CD4-positive, alpha-beta T cell (primary cell): ENCODE data around the gene RTL9. TPM values are rescaled to one million over a fixed set of nuclear protein-coding genes. Genes with fewer than 3 reads are reported as not detected.

Source experiments
- ATAC-seq: fragments of 200-7000 bp; cut with Tn5 transposase; one replicate; pipeline ENCODE4 v1.10.0; 2022; ENCODE audit warnings: mild to moderate bottlenecking; ENCODE audit not compliant: poor library complexity
- CTCF ChIA-PET: fragments of 350-600 bp; sonication (Branson Sonifier 250); formaldehyde crosslinking; loops from one replicate; lab custom pipeline; 2021; ENCODE audit warnings: antibody characterized with exemption, inconsistent platforms; lab: Charles Lee
- POLR2A ChIA-PET: fragments of 350-600 bp; sonication (Branson Sonifier 250); formaldehyde crosslinking; loops from one replicate; lab custom pipeline; 2021; ENCODE audit warnings: antibody characterized with exemption, inconsistent platforms; lab: Charles Lee
- DNase-seq, 14 experiments: peaks; one replicate each; pipeline ENCODE4 v3.0.0-alpha.2; 2013 to 2020; ENCODE audit warnings: mixed read lengths in 2 of 14
- H3K27ac ChIP-seq, 2 donors: one replicate each; pipeline versions ENCODE4 v1.5.1 to v1.7.0; 2013; ENCODE audit warnings: low read length in 2 of 2, low read depth in 1 of 2, mild to moderate bottlenecking in 1 of 2
- H3K27me3 ChIP-seq, 2 experiments: 1 replicate in 1 of 2; 2 replicates in 1 of 2; pipeline versions ENCODE4 v1.6.1 to v1.7.0; 2013; ENCODE audit warnings: low read length in 2 of 2, control low read depth in 1 of 2, mild to moderate bottlenecking in 1 of 2, moderate library complexity in 1 of 2; ENCODE audit not compliant: insufficient read depth in 2 of 2, control insufficient read depth in 1 of 2
- H3K36me3 ChIP-seq: one replicate; pipeline ENCODE4 v1.6.1; 2013; ENCODE audit warnings: low read length, control low read depth; ENCODE audit not compliant: insufficient read depth
- H3K4me1 ChIP-seq: one replicate; pipeline ENCODE4 v1.6.1; 2013; ENCODE audit warnings: low read length, control low read depth; ENCODE audit not compliant: insufficient read depth
- H3K4me3 ChIP-seq: one replicate; pipeline ENCODE4 v1.5.1; 2013; ENCODE audit warnings: mild to moderate bottlenecking, low read length, moderate library complexity
- H3K9me3 ChIP-seq, 2 experiments: 1 replicate in 1 of 2; 2 replicates in 1 of 2; pipeline versions ENCODE4 v1.6.1 to v1.7.0; 2013; ENCODE audit warnings: low read length in 2 of 2, mild to moderate bottlenecking in 2 of 2, control low read depth in 1 of 2, moderate library complexity in 1 of 2; ENCODE audit not compliant: control insufficient read depth in 1 of 2, insufficient read depth in 1 of 2
- H3K27ac Mint-ChIP-seq: one replicate; pipeline ENCODE4 v1.8.0; 2020; ENCODE audit warnings: mixed read lengths
- H3K27me3 Mint-ChIP-seq: one replicate; pipeline ENCODE4 v1.8.0; 2021; ENCODE audit warnings: mixed read lengths
- H3K36me3 Mint-ChIP-seq: one replicate; pipeline ENCODE4 v1.8.0; 2021; ENCODE audit warnings: low read depth, mixed read lengths
- H3K4me1 Mint-ChIP-seq: one replicate; pipeline ENCODE4 v1.8.0; 2021; ENCODE audit warnings: low read depth, mixed read lengths
- H3K4me3 Mint-ChIP-seq: one replicate; pipeline ENCODE4 v1.8.0; 2020; ENCODE audit warnings: mild to moderate bottlenecking, mixed read lengths
- H3K9me3 Mint-ChIP-seq: one replicate; pipeline ENCODE4 v1.8.0; 2020; ENCODE audit warnings: mixed read lengths
- intact Hi-C, 2 experiments: fragments of 100-400 bp; cut with DNase I in 1 of 2; cut with micrococcal nuclease in 1 of 2; formaldehyde crosslinking; loops; one replicate each; pipeline versions ENCODE4 v1.15.1 to v1.9.0; 2023 to 2025; cut with DNase I, micrococcal nuclease
- total RNA-seq, 174 experiments: library from RNA in 2 of 174; stranded (reverse) in 2 of 174; gene quantifications; one replicate each; pipeline ENCODE4 v1.2.3 and lab custom pipeline; 2021 to 2026
- TF ChIP-seq, protein P1 (sequence below): fragments of 200-600 bp; IDR thresholded peaks from one replicate; pipeline ENCODE4 v1.8.0; 2022; ENCODE audit warnings: antibody characterized with exemption, mild to moderate bottlenecking

The RTL9 gene
- total RNA-seq, 2 experiments from 2014 or later: not detected

DNA sequence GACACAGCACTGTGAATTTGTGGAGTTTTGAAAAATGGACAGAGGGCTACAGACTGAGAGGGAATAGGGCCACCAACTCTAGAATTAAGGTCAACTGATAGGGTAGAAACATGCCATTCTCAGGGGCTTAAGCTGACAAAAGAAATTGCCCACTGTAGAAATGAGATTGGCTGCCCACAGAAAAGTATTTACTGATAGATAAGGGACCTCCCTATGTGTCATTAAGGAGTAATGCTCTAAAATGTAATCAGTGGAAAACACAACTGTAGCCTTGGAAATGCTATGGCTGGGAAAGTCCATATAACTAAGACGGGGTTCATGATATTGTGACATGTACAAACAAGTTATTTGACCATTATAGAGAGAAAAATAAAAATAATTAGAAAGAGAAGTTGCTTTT lies 4.6 kb downstream of the RTL9 start:
- ChIA-PET CTCF (no interaction called here), POLR2A (no interaction called here)
- no peaks in the 10 kb centered on the region for H3K27me3 ChIP-seq
- no peak overlapping the region for H3K27ac ChIP-seq
- H3K9me3 ChIP-seq: no peaks in the 10 kb centered on the region
- Mint-ChIP-seq H3K27me3 (no peaks in the 10 kb centered on the region), H3K36me3 (no peaks in the 10 kb centered on the region), H3K27ac (no peak overlapping the region), H3K9me3 (no peaks in the 10 kb centered on the region), H3K4me1 (no peaks in the 10 kb centered on the region), H3K4me3 (no peak overlapping the region)
- H3K4me1 ChIP-seq: no peaks in the 10 kb centered on the region
- TF ChIP-seq, protein P1, sequence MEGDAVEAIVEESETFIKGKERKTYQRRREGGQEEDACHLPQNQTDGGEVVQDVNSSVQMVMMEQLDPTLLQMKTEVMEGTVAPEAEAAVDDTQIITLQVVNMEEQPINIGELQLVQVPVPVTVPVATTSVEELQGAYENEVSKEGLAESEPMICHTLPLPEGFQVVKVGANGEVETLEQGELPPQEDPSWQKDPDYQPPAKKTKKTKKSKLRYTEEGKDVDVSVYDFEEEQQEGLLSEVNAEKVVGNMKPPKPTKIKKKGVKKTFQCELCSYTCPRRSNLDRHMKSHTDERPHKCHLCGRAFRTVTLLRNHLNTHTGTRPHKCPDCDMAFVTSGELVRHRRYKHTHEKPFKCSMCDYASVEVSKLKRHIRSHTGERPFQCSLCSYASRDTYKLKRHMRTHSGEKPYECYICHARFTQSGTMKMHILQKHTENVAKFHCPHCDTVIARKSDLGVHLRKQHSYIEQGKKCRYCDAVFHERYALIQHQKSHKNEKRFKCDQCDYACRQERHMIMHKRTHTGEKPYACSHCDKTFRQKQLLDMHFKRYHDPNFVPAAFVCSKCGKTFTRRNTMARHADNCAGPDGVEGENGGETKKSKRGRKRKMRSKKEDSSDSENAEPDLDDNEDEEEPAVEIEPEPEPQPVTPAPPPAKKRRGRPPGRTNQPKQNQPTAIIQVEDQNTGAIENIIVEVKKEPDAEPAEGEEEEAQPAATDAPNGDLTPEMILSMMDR: no peak
- H3K36me3 ChIP-seq: no peaks in the 10 kb centered on the region
- DNase-seq: no peak
- intact Hi-C loops: no loop called here
- no peak overlapping the region for H3K4me3 ChIP-seq
- ATAC-seq: no peak

DNA sequence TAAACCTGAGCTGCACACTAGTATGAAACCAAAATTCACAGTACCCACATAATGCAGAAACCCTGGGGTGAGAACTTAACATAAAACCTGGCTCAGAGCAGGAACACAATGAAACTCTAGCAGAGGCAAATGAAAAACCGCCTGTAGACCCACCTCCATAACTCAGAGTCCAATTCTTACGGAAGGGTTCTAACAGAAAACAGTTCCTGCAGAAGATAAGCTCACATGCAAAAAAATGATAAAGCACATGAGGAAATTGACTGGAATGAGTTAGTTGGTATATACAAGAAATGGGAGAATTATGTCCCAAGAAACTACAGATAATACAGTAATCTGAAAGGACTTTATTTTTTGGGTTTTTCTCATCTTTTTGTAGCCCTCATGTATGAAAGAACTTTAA lies 14.7 kb downstream of the RTL9 start:
- Histone ChIP-seq H3K27ac (no peak overlapping the region), H3K36me3 (no peaks in the 10 kb centered on the region), H3K27me3 (no peaks in the 10 kb centered on the region), H3K4me3 (no peak overlapping the region), H3K4me1 (no peaks in the 10 kb centered on the region), H3K9me3 (no peaks in the 10 kb centered on the region)
- Mint-ChIP-seq H3K27ac (no peak overlapping the region), H3K4me3 (no peak overlapping the region), H3K4me1 (no peaks in the 10 kb centered on the region), H3K36me3 (no peaks in the 10 kb centered on the region), H3K9me3 (no peaks in the 10 kb centered on the region), H3K27me3 (no peaks in the 10 kb centered on the region)
- ChIA-PET POLR2A (no interaction called here), CTCF (no interaction called here)
- DNase-seq (no peak), ATAC-seq (no peak)
- intact Hi-C loops: no loop called here
- TF ChIP-seq, protein P1: no peak

DNA sequence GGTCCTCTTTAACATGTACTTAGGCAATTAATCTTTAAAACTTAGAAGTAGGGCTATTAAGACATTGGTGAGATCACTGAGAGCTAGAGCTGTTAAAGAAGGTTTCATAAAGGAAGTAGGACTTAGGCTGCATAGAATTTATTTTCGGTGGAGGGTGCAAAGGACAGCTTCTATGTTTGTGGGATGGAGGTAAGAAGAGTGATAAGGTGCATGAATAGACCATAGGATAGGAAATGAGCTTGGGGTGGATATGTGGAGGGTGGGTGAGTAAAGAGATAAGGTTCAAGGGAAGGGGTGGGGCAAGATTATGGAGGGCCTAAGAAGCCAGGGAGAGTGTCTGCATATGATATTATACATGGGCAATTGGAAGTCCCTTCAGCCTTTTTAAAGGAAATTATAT lies 15.9 kb downstream of the RTL9 start:
- Mint-ChIP-seq H3K4me3 (no peak overlapping the region), H3K27me3 (no peaks in the 10 kb centered on the region), H3K27ac (no peak overlapping the region), H3K4me1 (no peaks in the 10 kb centered on the region), H3K36me3 (no peaks in the 10 kb centered on the region), H3K9me3 (no peaks in the 10 kb centered on the region)
- DNase-seq: no peak
- Histone ChIP-seq H3K36me3 (no peaks in the 10 kb centered on the region), H3K9me3 (no peaks in the 10 kb centered on the region), H3K4me1 (no peaks in the 10 kb centered on the region), H3K27ac (no peak overlapping the region), H3K4me3 (no peak overlapping the region), H3K27me3 (no peaks in the 10 kb centered on the region)
- CTCF ChIA-PET: no interaction called here
- intact Hi-C loops: no loop called here
- POLR2A ChIA-PET: interaction anchor here (1.0 kb wide), 1 partner anchor 58 kb away, joined by 4 read pairs; no protein-coding TSS in a partner anchor
- TF ChIP-seq, protein P1: no peak
- no peak for ATAC-seq
